Mesothelial cell of epicardium (in vitro differentiated cells): ENCODE results near the gene GADD45G. TPM values are rescaled to one million over a fixed set of nuclear protein-coding genes. Genes with fewer than 3 reads are reported as not detected.

ENCODE experiments used
- DNase-seq, 2 experiments: peaks; one replicate each; pipeline ENCODE4 v3.0.0; 2021; ENCODE audit warnings: low spot score in 2 of 2; ENCODE audit not compliant: unreplicated experiment in 2 of 2
- H3K27ac Mint-ChIP-seq: 2 replicates; pipeline ENCODE4 v1.8.0; 2021; ENCODE audit warnings: mixed read lengths
- H3K27me3 Mint-ChIP-seq: 2 replicates; pipeline ENCODE4 v1.8.0; 2021; ENCODE audit warnings: low read depth, mixed read lengths
- H3K36me3 Mint-ChIP-seq: 2 replicates; pipeline ENCODE4 v1.8.0; 2021; ENCODE audit warnings: mixed read lengths
- H3K4me1 Mint-ChIP-seq: 2 replicates; pipeline ENCODE4 v1.8.0; 2021; ENCODE audit warnings: mixed read lengths
- H3K4me3 Mint-ChIP-seq: 2 replicates; pipeline ENCODE4 v1.8.0; 2021; ENCODE audit warnings: mild to moderate bottlenecking, moderate library complexity, mixed read lengths
- H3K9me3 Mint-ChIP-seq: 2 replicates; pipeline ENCODE4 v1.8.0; 2021; ENCODE audit warnings: mixed read lengths
- total RNA-seq: library from RNA; stranded (reverse); gene quantifications from 3 replicates; pipeline ENCODE4 v1.2.1, GENCODE V29; 2021
- TF ChIP-seq, protein P1 (sequence below): fragments of 200-600 bp; sonication (generic); IDR thresholded peaks from one replicate; pipeline ENCODE4 v1.5.0; 2021; ENCODE audit warnings: antibody characterized with exemption; ENCODE audit not compliant: unreplicated experiment

The GADD45G gene
- total RNA-seq, 1 donor from 2014 or later = 1.8 TPM

DNA sequence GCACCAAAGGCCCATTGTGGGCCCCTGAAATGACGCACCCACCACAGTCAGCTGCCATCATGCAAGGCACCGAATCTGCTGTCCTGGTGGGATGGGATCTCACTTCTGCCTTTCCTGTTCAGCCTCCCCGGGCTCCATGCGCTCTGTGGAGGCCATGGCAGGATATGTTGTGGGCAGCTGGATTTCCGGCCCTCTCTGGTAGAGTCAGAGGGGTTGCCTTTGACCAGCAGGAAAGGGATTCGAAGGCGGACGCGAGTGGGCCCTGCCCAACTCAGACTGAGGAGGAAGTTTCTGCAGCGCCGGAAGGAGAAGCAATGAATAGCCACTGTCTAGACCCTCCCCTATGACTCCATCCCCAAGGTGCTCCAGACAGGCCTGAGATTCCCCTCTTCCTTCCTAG is 35.5 kb downstream of the GADD45G start:
- DNase-seq = no peak
- Mint-ChIP-seq H3K4me3 (no peak overlapping the region), H3K27me3 (no peaks in the 10 kb centered on the region), H3K36me3 (no peaks in the 10 kb centered on the region), H3K27ac (no peak overlapping the region), H3K4me1 (no peaks in the 10 kb centered on the region), H3K9me3 (no peaks in the 10 kb centered on the region)
- TF ChIP-seq, protein P1, sequence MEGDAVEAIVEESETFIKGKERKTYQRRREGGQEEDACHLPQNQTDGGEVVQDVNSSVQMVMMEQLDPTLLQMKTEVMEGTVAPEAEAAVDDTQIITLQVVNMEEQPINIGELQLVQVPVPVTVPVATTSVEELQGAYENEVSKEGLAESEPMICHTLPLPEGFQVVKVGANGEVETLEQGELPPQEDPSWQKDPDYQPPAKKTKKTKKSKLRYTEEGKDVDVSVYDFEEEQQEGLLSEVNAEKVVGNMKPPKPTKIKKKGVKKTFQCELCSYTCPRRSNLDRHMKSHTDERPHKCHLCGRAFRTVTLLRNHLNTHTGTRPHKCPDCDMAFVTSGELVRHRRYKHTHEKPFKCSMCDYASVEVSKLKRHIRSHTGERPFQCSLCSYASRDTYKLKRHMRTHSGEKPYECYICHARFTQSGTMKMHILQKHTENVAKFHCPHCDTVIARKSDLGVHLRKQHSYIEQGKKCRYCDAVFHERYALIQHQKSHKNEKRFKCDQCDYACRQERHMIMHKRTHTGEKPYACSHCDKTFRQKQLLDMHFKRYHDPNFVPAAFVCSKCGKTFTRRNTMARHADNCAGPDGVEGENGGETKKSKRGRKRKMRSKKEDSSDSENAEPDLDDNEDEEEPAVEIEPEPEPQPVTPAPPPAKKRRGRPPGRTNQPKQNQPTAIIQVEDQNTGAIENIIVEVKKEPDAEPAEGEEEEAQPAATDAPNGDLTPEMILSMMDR = no peak

- DNase-seq = no peak
- TF ChIP-seq, protein P1 = no peak
- no peaks in the 10 kb centered on the region for H3K4me1 Mint-ChIP-seq
- H3K27me3 Mint-ChIP-seq = no peaks in the 10 kb centered on the region
- H3K36me3 Mint-ChIP-seq = no peaks in the 10 kb centered on the region
- H3K9me3 Mint-ChIP-seq = no peaks in the 10 kb centered on the region
- H3K27ac Mint-ChIP-seq = no peak overlapping the region
- H3K4me3 Mint-ChIP-seq = no peak overlapping the region
Observed at GRCh38 chr9:89640801-89641200, 36.0 kb downstream of the GADD45G start.

GRCh38 chr9:89641980-89642379 is 37.2 kb downstream of the GADD45G start:
- TF ChIP-seq, protein P1 = no peak
- Mint-ChIP-seq H3K9me3 (no peaks in the 10 kb centered on the region), H3K36me3 (no peaks in the 10 kb centered on the region), H3K27me3 (no peaks in the 10 kb centered on the region), H3K4me1 (peaks cover 6% of the 10 kb centered on the region), H3K4me3 (no peak overlapping the region), H3K27ac (no peak overlapping the region)
- no peak for DNase-seq

DNA sequence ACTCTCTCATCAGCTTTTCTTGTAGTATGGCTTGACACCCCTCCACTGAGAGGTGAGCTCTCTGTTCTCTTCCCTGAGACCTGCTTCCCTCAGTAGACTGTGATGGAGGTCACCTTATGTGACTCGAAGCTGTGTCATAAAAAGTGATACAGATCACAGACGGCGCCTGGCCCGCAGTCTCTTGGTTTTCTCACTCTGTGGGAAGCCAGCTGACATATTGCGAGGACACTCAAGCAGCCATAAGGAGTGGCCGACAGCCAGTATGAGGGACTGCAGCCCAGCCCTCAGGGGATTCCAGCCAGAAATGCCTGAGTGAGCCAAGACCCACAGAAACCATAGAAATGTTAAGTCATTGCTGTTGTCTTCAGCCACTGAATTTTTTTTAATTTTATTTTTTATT is 38.0 kb downstream of the GADD45G start:
- H3K36me3 Mint-ChIP-seq = no peaks in the 10 kb centered on the region
- no peak for DNase-seq
- H3K9me3 Mint-ChIP-seq = no peaks in the 10 kb centered on the region
- H3K4me3 Mint-ChIP-seq = no peak overlapping the region
- TF ChIP-seq, protein P1 = no peak
- H3K4me1 Mint-ChIP-seq = peaks cover 13% of the 10 kb centered on the region
- H3K27me3 Mint-ChIP-seq = no peaks in the 10 kb centered on the region
- H3K27ac Mint-ChIP-seq = no peak overlapping the region

DNA sequence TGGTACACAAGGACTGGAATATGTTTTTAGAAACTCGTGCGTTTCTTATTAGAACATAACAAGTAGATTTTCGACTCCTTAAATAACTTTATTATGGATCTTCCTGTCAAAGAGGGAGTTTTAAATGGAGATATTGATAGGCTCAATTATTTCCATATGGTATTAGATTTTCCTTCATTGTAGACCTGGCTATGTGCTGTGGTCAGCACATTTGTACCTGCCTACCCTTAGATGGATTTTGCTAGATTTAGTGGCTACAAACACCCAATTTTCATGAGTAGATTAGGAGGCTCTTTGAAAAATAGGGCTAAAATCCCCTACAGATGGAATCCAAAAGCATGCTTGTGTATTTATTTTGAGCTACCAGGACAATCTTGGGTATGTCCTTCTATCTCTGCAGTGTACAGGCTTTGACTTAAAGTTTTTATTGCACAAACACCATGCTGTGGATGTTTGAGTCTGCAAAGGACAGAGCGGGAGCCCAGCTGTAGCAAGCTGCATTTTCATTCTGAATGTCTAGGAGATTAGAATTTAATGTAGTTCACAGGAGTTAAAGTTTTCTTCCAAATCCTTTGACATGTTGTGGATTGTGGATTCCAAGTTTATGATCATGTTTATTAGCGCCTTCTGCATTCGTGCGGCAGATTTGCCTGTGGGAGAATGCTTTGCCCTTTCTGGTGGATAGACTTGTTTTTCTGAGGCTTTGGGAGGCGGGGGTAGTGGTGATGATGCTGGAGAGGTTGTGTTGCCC is 41.6 kb downstream of the GADD45G start:
- peaks cover 4% of the 10 kb centered on the region for H3K9me3 Mint-ChIP-seq
- H3K27me3 Mint-ChIP-seq = no peaks in the 10 kb centered on the region
- DNase-seq = no peak
- peaks cover 25% of the 10 kb centered on the region for H3K4me1 Mint-ChIP-seq
- H3K4me3 Mint-ChIP-seq = no peak overlapping the region
- H3K27ac Mint-ChIP-seq = no peak overlapping the region
- TF ChIP-seq, protein P1 = no peak
- no peaks in the 10 kb centered on the region for H3K36me3 Mint-ChIP-seq
